GM12873 (cell line): ENCODE measurements around the gene LPP.

ENCODE experiments used
- TF ChIP-seq, protein P1 (sequence below): IDR thresholded peaks from 2 replicates; pipeline ENCODE4 v1.5.1; 2012; ENCODE audit warnings: low read depth, mild to moderate bottlenecking, moderate library complexity, low read length, control low read depth; ENCODE audit not compliant: insufficient read depth; ENCODE audit errors: missing control alignments

The LPP gene

GRCh38 chr3:188760408-188760807 is 606.5 kb downstream of the LPP start:
- TF ChIP-seq, protein P1, sequence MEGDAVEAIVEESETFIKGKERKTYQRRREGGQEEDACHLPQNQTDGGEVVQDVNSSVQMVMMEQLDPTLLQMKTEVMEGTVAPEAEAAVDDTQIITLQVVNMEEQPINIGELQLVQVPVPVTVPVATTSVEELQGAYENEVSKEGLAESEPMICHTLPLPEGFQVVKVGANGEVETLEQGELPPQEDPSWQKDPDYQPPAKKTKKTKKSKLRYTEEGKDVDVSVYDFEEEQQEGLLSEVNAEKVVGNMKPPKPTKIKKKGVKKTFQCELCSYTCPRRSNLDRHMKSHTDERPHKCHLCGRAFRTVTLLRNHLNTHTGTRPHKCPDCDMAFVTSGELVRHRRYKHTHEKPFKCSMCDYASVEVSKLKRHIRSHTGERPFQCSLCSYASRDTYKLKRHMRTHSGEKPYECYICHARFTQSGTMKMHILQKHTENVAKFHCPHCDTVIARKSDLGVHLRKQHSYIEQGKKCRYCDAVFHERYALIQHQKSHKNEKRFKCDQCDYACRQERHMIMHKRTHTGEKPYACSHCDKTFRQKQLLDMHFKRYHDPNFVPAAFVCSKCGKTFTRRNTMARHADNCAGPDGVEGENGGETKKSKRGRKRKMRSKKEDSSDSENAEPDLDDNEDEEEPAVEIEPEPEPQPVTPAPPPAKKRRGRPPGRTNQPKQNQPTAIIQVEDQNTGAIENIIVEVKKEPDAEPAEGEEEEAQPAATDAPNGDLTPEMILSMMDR, result no peak

DNA sequence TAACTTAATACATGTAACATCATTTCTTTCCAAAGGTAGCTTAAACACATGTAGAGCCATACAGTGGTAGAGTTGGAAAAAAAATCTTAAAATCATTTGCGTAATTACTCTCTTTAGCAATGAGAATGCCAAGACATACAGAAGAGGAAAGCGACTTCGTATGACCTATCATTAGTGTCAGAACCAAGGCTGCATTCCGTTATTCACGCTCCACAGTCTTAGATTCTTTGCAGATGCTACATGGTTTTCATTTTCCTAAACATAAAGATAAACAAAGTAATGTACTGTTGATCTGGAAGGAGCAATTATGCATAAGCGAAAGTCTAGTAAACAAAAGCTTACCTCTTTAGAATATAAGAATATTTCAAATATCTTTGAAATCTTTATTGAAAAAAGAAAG is 607.5 kb downstream of the LPP start:
- TF ChIP-seq, protein P1, result no peak

DNA sequence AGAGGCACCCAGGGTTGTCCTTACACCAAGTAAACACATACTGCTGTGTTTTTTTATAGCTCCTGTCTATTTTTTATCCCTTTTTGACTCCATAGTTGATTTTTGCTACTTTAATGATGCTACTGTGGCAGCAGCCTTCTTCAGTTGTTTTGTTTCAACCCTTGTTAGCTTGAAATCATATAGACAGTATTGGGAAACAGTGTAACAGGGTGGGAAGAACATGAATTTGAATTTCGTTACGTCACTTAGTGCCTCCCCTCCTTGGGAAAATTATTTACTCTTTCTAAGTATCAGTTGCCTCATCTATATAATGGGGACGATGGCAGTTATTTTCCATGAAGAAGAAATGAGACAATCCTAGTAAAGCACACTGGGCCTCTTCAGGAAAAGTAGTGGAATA is 608.0 kb downstream of the LPP start:
- TF ChIP-seq, protein P1, result no peak

- TF ChIP-seq, protein P1, result no peak
Measured at GRCh38 chr3:188764609-188765008, 610.7 kb downstream of the LPP start.

GRCh38 chr3:188769831-188770230 is 615.9 kb downstream of the LPP start:
- TF ChIP-seq, protein P1, result no peak

DNA sequence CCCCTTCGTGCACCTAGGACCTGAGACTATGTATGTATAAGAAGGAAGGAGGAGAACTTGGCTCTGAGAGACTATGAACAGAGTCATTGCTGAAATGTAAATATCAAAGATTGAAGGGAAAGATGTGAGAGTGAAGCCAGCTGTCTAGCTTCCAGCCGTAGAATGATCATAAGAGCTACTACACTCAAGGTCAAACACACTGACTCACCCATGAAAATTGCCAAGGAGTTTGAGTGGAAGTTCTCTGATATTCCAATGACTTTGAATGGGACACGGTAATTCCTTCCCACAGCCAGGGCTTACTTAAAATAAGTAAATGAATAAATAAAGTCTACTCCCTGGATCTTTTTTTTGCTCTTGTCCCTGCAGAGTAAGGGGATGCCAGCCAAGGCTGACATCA is 618.9 kb downstream of the LPP start:
- TF ChIP-seq, protein P1, result no peak

DNA sequence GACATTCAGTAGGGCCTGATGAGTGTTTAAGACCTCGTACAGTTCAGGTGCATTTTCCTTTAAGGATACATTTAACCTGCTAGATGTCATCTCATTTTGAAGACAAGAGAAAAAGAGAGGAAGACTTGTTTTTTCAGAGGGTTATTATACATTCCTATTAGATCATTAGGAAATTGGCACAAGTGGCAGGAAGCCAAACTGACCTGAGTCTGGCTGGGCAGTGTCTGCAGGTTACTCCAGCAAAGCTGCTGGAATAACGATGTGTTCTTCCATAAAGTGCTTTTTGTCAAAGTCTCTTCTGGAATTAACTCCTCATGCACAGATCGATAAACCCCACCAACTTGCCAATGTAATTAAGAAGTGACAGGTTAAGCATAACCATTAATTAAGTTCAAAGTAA is 621.5 kb downstream of the LPP start:
- TF ChIP-seq, protein P1, result no peak

DNA sequence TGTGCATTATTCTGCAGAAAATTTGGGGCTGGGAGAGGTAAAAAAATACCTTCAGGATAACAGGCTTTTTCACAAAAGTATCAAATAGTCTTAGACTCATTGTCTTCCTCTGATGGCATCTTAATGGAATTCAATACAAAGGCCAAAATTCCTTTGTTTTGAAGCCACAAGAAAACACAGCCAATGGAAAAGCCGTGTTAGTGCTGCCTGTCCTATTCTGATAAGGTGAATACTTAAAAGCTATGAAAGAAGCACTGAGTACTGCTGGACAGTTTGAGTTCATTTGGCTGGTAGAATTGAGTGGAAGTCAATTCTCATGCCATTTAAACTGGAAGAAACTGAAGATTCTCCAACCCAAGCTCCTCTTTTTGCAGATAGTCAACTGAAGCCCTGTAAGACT is 622.5 kb downstream of the LPP start:
- TF ChIP-seq, protein P1, result no peak
